Lower lobe of right lung (tissue), 2 donors: Measurements from ENCODE around the gene CNTN4. TPM values are rescaled to one million over a fixed set of nuclear protein-coding genes. Genes with fewer than 3 reads are reported as not detected.
"Not testable (repeated sequence)": the region's sequence is repeated elsewhere in the genome, so short reads cannot be mapped to it uniquely, and the experiment has no call there.

ENCODE experiments used
- ATAC-seq, 2 donors: fragments of 200-7000 bp; cut with Tn5 transposase; one replicate each; pipeline ENCODE4 v1.9.1; 2020 to 2022; ENCODE audit warnings: mild to moderate bottlenecking in 2 of 2, moderate library complexity in 2 of 2
- DNase-seq: peaks from one replicate; pipeline ENCODE4 v3.0.0-alpha.2; 2020
- H3K27ac ChIP-seq: fragments of 200-600 bp; one replicate; pipeline ENCODE4 v1.8.0; 2022
- H3K27me3 ChIP-seq: fragments of 200-600 bp; one replicate; pipeline ENCODE4 v1.8.0; 2022; ENCODE audit warnings: low read depth
- H3K36me3 ChIP-seq: fragments of 200-600 bp; one replicate; pipeline ENCODE4 v1.8.0; 2022; ENCODE audit warnings: mild to moderate bottlenecking
- H3K4me1 ChIP-seq: fragments of 200-600 bp; one replicate; pipeline ENCODE4 v1.8.0; 2022
- H3K4me3 ChIP-seq: fragments of 200-600 bp; one replicate; pipeline ENCODE4 v1.8.0; 2022; ENCODE audit warnings: mild to moderate bottlenecking
- H3K9me3 ChIP-seq: fragments of 200-600 bp; one replicate; pipeline ENCODE4 v1.8.0; 2022
- CTCF ChIP-seq: fragments of 200-600 bp; IDR thresholded peaks from one replicate; pipeline ENCODE4 v1.8.0; 2022; ENCODE audit warnings: antibody characterized with exemption, mild to moderate bottlenecking
- intact Hi-C: fragments of 100-400 bp; cut with DNase I; formaldehyde crosslinking; loops from one replicate; pipeline ENCODE4 v1.11.0; 2022
- total RNA-seq: library from RNA; stranded (reverse); fragmentation: NEBNext Ultra II Directional; extraction: Animal tissue kit (Norgen Biotek cat#: 25700); gene quantifications from one replicate; pipeline ENCODE4 v1.2.1, GENCODE V29; 2021
- donor health status: DM: no; HTN: yes; CAD: no; lungs with severe emphysema.

CNTN4 gene
- total RNA-seq, 1 donor from 2014 or later = 10.4 TPM

- H3K9me3 ChIP-seq = no peaks in the 10 kb centered on the region
- H3K27me3 ChIP-seq = no peaks in the 10 kb centered on the region
- no peaks in the 10 kb centered on the region for H3K4me1 ChIP-seq
- H3K36me3 ChIP-seq = no peaks in the 10 kb centered on the region
- ATAC-seq (no peak), DNase-seq (no peak)
- H3K27ac ChIP-seq = no peak overlapping the region
- H3K4me3 ChIP-seq = no peak overlapping the region
- TF ChIP-seq CTCF = no peak
- intact Hi-C loops = no loop called here
These were observed 419.0 kb downstream of the CNTN4 start for GRCh38 chr3:2517500-2518172.

GRCh38 chr3:2523281-2523836 is 424.7 kb downstream of the CNTN4 start:
- TF ChIP-seq CTCF = no peak
- H3K4me1 ChIP-seq = no peaks in the 10 kb centered on the region
- no peaks in the 10 kb centered on the region for H3K36me3 ChIP-seq
- no peak overlapping the region for H3K4me3 ChIP-seq
- ATAC-seq = peak in 1 of 2 donors; percentile 23
- intact Hi-C loops = no loop called here
- H3K9me3 ChIP-seq = no peaks in the 10 kb centered on the region
- H3K27me3 ChIP-seq = no peaks in the 10 kb centered on the region
- no peak for DNase-seq
- no peak overlapping the region for H3K27ac ChIP-seq

- no peak for ATAC-seq
- TF ChIP-seq CTCF = no peak
- H3K36me3 ChIP-seq = no peaks in the 10 kb centered on the region
These were observed 427.3 kb downstream of the CNTN4 start for GRCh38 chr3:2525968-2526367.

GRCh38 chr3:2526926-2527325 is 428.3 kb downstream of the CNTN4 start:
- Histone ChIP-seq H3K9me3 (no peaks in the 10 kb centered on the region), H3K27ac (no peak overlapping the region), H3K4me3 (no peak overlapping the region), H3K36me3 (no peaks in the 10 kb centered on the region), H3K4me1 (no peaks in the 10 kb centered on the region), H3K27me3 (no peaks in the 10 kb centered on the region)
- intact Hi-C loops = no loop called here
- DNase-seq (no peak), ATAC-seq (peak in 1 of 2 donors; percentile 21)
- no peak for TF ChIP-seq CTCF

More at GRCh38 chr3:2525968-2526367, 427.3 kb downstream of the CNTN4 start:
- no peak overlapping the region for H3K27ac ChIP-seq
- H3K9me3 ChIP-seq = no peaks in the 10 kb centered on the region
- DNase-seq = no peak
- H3K27me3 ChIP-seq = no peaks in the 10 kb centered on the region
- intact Hi-C loops = no loop called here
- no peak overlapping the region for H3K4me3 ChIP-seq
- no peaks in the 10 kb centered on the region for H3K4me1 ChIP-seq

GRCh38 chr3:2527328-2527727 is 428.7 kb downstream of the CNTN4 start:
- DNase-seq, H3K4me3 ChIP-seq, intact Hi-C loops, H3K4me1 ChIP-seq, ATAC-seq, H3K27ac ChIP-seq, H3K9me3 ChIP-seq, H3K36me3 ChIP-seq, H3K27me3 ChIP-seq: not testable (repeated sequence)

GRCh38 chr3:2534767-2535166 is 436.1 kb downstream of the CNTN4 start:
- H3K27me3 ChIP-seq, ATAC-seq, intact Hi-C loops: not testable (repeated sequence)

More at GRCh38 chr3:2534767-2535166, 436.1 kb downstream of the CNTN4 start:
- not testable (repeated sequence) for H3K4me1 ChIP-seq, H3K9me3 ChIP-seq, H3K36me3 ChIP-seq, DNase-seq, H3K4me3 ChIP-seq, H3K27ac ChIP-seq
